Chondrocyte (in vitro differentiated cells): ENCODE data around the gene IL1RL2. TPM values are rescaled to one million over a fixed set of nuclear protein-coding genes. Genes with fewer than 3 reads are reported as not detected.

Source experiments
- DNase-seq: peaks from one replicate; pipeline ENCODE4 v3.0.0; 2021; ENCODE audit warnings: mixed read lengths, low spot score
- H3K27ac Mint-ChIP-seq: one replicate; pipeline ENCODE4 v1.8.0; 2021; ENCODE audit warnings: mild to moderate bottlenecking, moderate library complexity, mixed read lengths; ENCODE audit not compliant: unreplicated experiment
- H3K27me3 Mint-ChIP-seq: 2 replicates; pipeline ENCODE4 v1.8.0; 2021; ENCODE audit warnings: low read depth, mixed read lengths
- H3K36me3 Mint-ChIP-seq: 2 replicates; pipeline ENCODE4 v1.8.0; 2021; ENCODE audit warnings: low read depth, mixed read lengths
- H3K4me1 Mint-ChIP-seq: 2 replicates; pipeline ENCODE4 v1.8.0; 2021; ENCODE audit warnings: low read depth, mild to moderate bottlenecking, mixed read lengths
- H3K4me3 Mint-ChIP-seq: one replicate; pipeline ENCODE4 v1.8.0; 2021; ENCODE audit warnings: mild to moderate bottlenecking, moderate library complexity, mixed read lengths; ENCODE audit not compliant: unreplicated experiment
- H3K9me3 Mint-ChIP-seq: 2 replicates; pipeline ENCODE4 v1.8.0; 2021; ENCODE audit warnings: low read depth, mixed read lengths
- long read RNA-seq: library from polyadenylated mRNA; stranded (forward); transcript quantifications from one replicate; pipeline ENCODE4 v2.0.0, GENCODE V29; 2021
- total RNA-seq: library from RNA; stranded (reverse); gene quantifications from 3 replicates; pipeline ENCODE4 v1.2.1, GENCODE V29; 2021
- TF ChIP-seq, protein P1 (sequence below): fragments of 200-600 bp; sonication (generic); IDR thresholded peaks from 2 replicates; pipeline ENCODE4 v1.5.0; 2021; ENCODE audit warnings: antibody characterized with exemption, mild to moderate bottlenecking, moderate library complexity

Gene IL1RL2
- total RNA-seq = 0.07 to 0.46 TPM in 2 of 3 replicates, not detected in the other
- long read RNA-seq = 0 reads

- Mint-ChIP-seq H3K4me1 (peaks cover 8% of the 10 kb centered on the region), H3K27ac (no peak within 1 kb of the TSS), H3K4me3 (peak within 1 kb of the TSS; percentile 78), H3K36me3 (no peaks in the 10 kb centered on the region), H3K27me3 (peaks cover 3% of the 10 kb centered on the region), H3K9me3 (no peaks in the 10 kb centered on the region)
- no peak for DNase-seq
- TF ChIP-seq, protein P1, sequence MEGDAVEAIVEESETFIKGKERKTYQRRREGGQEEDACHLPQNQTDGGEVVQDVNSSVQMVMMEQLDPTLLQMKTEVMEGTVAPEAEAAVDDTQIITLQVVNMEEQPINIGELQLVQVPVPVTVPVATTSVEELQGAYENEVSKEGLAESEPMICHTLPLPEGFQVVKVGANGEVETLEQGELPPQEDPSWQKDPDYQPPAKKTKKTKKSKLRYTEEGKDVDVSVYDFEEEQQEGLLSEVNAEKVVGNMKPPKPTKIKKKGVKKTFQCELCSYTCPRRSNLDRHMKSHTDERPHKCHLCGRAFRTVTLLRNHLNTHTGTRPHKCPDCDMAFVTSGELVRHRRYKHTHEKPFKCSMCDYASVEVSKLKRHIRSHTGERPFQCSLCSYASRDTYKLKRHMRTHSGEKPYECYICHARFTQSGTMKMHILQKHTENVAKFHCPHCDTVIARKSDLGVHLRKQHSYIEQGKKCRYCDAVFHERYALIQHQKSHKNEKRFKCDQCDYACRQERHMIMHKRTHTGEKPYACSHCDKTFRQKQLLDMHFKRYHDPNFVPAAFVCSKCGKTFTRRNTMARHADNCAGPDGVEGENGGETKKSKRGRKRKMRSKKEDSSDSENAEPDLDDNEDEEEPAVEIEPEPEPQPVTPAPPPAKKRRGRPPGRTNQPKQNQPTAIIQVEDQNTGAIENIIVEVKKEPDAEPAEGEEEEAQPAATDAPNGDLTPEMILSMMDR = no peak
These were observed at the start of gene IL1RL2 for GRCh38 chr2:102186791-102187495. TSS of gene IL1RL2 (plus strand) at chr2:102187023. CDS start at chr2:102187868, 845 bp downstream.

GRCh38 chr2:102137138-102137537, 49.7 kb upstream of the IL1RL2 start:
- no peak overlapping the region for H3K4me3 Mint-ChIP-seq
- H3K36me3 Mint-ChIP-seq = no peaks in the 10 kb centered on the region
- TF ChIP-seq, protein P1 = no peak
- no peaks in the 10 kb centered on the region for H3K27me3 Mint-ChIP-seq
- peaks cover 29% of the 10 kb centered on the region for H3K4me1 Mint-ChIP-seq
- H3K27ac Mint-ChIP-seq = no peak overlapping the region
- H3K9me3 Mint-ChIP-seq = peaks cover 4% of the 10 kb centered on the region
- DNase-seq = no peak

DNA sequence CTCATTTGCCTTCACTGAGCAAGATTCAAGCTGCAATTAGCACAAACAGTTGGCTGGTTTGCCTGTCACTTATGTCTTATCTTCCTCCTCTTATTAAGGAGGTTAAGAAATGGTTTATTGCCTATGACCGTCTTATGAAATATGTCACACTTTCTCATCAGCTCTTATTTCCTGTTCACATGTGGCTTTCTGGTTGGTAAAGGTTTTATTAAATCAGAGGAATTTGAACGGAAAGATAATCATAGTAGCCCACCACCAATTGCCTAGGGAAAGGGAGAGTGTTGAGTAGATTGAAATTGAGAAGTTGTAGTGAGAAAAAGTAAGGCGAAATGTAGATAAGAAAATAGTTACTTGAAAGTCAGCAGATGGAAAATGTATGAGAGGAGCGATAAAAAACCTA, 48.5 kb upstream of the IL1RL2 start:
- H3K9me3 Mint-ChIP-seq = no peaks in the 10 kb centered on the region
- DNase-seq = no peak
- H3K36me3 Mint-ChIP-seq = no peaks in the 10 kb centered on the region
- no peak overlapping the region for H3K27ac Mint-ChIP-seq
- no peak overlapping the region for H3K4me3 Mint-ChIP-seq
- H3K27me3 Mint-ChIP-seq = no peaks in the 10 kb centered on the region
- H3K4me1 Mint-ChIP-seq = peaks cover 36% of the 10 kb centered on the region
- TF ChIP-seq, protein P1 = no peak

GRCh38 chr2:102139851-102140250, 47.0 kb upstream of the IL1RL2 start:
- Mint-ChIP-seq H3K36me3 (no peaks in the 10 kb centered on the region), H3K4me1 (peaks cover 50% of the 10 kb centered on the region), H3K27me3 (no peaks in the 10 kb centered on the region), H3K27ac (peak overlapping the region; percentile 25), H3K4me3 (no peak overlapping the region), H3K9me3 (peaks cover 2% of the 10 kb centered on the region)
- no peak for DNase-seq
- TF ChIP-seq, protein P1 = no peak

GRCh38 chr2:102140377-102140776, 46.4 kb upstream of the IL1RL2 start:
- Mint-ChIP-seq H3K4me1 (peaks cover 50% of the 10 kb centered on the region), H3K27ac (peak overlapping the region; percentile 13), H3K27me3 (no peaks in the 10 kb centered on the region)

More at GRCh38 chr2:102140377-102140776, 46.4 kb upstream of the IL1RL2 start:
- TF ChIP-seq, protein P1 = no peak
- H3K4me3 Mint-ChIP-seq = no peak overlapping the region
- H3K36me3 Mint-ChIP-seq = peaks cover 2% of the 10 kb centered on the region
- peaks cover 5% of the 10 kb centered on the region for H3K9me3 Mint-ChIP-seq
- no peak for DNase-seq
